Measurements from ENCODE around the gene PARVB.
A peak's percentile ranks its signal among the peaks of the same experiment; 100 is the strongest.

The PARVB gene

GRCh38 chr22:44200855-44201550 is 176.9 kb downstream of the PARVB start:
- DNase-seq (ENCODE audit: extremely low read depth, low read depth): no peak
- no peak for TF ChIP-seq CTCF (IDR thresholded peaks at IDR 0.05; ENCODE audit: low read depth, low read length)

GRCh38 chr22:44201665-44202064 is 177.6 kb downstream of the PARVB start:
- TF ChIP-seq CTCF (IDR thresholded peaks at IDR 0.05; ENCODE audit: low read depth, low read length): no peak
- DNase-seq (ENCODE audit: extremely low read depth, low read depth): no peak

GRCh38 chr22:44202261-44202789 is 178.2 kb downstream of the PARVB start:
- TF ChIP-seq CTCF (IDR thresholded peaks at IDR 0.05; ENCODE audit: low read depth, low read length): no peak
- peak; percentile 50 for DNase-seq (ENCODE audit: extremely low read depth, low read depth)

GRCh38 chr22:44203203-44203602 is 179.1 kb downstream of the PARVB start:
- no peak for DNase-seq (ENCODE audit: extremely low read depth, low read depth)
- TF ChIP-seq CTCF (IDR thresholded peaks at IDR 0.05; ENCODE audit: low read depth, low read length): no peak

- no peak for DNase-seq (ENCODE audit: extremely low read depth, low read depth)
- TF ChIP-seq CTCF (IDR thresholded peaks at IDR 0.05; ENCODE audit: low read depth, low read length): no peak
Measured at GRCh38 chr22:44204739-44205515, 180.8 kb downstream of the PARVB start.

GRCh38 chr22:44205516-44206329 is 181.6 kb downstream of the PARVB start:
- TF ChIP-seq CTCF (IDR thresholded peaks at IDR 0.05; ENCODE audit: low read depth, low read length): no peak
- DNase-seq (ENCODE audit: extremely low read depth, low read depth): no peak
